HG02973 (cell line): ENCODE data around the gene OR2M2.

ENCODE experiments used
- ATAC-seq: cut with Tn5 transposase; IDR thresholded peaks from one replicate; pipeline ENCODE4 v1.9.1; 2021; ENCODE audit warnings: moderate library complexity; ENCODE audit not compliant: unreplicated experiment

Gene OR2M2, protein sequence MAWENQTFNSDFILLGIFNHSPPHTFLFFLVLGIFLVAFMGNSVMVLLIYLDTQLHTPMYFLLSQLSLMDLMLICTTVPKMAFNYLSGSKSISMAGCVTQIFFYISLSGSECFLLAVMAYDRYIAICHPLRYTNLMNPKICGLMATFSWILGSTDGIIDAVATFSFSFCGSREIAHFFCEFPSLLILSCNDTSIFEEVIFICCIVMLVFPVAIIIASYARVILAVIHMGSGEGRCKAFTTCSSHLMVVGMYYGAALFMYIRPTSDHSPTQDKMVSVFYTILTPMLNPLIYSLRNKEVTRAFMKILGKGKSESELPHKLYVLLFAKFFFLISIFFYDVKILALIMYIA

DNA sequence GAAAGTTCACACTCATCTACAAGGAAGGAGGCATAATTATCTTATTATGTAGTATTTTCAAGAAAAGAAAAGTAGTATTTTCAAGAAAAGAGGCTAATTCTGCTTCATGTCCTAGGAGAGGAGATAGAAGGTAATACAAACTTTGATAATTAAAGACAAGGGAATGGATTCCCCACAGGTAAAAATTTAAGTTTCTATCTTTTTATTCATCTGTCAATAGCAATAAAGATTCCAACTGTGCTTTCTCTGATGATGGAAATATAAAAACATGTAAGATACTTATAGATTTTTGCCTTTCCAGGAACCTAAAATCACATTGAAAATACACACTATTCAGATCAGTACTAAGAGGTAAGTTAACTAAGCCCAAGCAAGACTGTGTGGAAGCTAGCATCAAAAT lies at the start of gene OR2M2:
Gene OR2M2, plus strand, starts transcription at position 301 of the 400 bp plus-strand sequence. CDS start 5,165 bp downstream, outside the sequence.
- no peak for ATAC-seq

DNA sequence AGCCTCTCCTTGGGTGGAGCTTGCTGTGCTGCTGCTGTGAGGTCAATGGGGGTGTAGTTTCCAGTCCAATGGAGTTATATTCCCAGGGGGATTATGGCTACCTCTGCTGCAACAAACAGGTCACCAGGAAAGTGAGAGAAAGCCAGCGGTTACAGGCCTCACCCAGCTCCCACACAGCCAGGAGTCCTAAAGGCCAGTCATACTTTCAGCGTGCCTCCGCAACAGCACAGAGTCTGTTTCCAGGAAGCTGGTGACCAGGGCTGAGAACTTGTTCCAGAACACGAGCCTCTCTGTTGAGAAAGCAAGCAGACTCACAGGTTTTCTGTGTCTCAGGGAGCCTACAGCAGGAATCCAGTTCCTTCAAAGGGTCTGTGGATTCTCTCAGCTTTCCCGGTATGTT lies 47.0 kb upstream of the OR2M2 start:
- no peak for ATAC-seq

DNA sequence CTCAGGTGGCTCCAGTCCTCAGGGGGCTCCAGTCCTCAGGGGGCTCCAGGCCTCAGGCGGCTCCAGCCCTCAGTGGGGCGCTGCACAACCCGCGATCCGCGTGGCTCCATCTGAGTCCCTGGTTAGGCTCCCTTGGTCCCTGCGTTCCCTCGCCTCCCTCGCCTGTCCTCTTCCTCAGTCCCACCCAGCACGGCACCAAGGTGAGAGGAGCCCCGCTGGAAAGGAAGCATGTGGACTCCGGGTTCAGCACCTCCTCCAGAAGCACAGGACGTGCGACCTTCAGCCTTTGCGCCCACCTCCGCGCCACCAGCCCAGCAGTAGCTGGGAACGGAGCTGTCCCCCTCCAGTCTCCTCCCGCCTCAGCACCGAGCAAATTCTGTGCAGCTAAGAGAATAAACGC lies 37.8 kb upstream of the OR2M2 start:
- ATAC-seq = no peak

DNA sequence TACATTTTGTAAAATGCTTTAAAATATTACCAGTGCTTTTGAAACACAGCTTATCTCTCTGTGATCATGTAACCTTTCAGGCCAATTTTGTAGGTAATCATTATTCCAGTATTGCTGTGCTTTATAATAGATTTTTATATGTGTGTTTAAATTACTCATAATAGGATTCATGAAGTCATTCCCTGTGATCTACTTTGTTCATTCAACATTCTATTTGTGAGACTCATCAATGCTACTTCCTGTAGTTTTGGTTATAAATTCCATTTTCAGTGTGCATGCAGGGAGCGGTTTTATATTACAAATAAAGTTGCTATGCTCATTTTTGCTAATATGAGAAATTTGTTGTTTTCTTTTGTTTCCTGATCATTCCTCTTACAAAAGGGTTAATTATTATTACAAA lies 33.8 kb upstream of the OR2M2 start:
- no peak for ATAC-seq

DNA sequence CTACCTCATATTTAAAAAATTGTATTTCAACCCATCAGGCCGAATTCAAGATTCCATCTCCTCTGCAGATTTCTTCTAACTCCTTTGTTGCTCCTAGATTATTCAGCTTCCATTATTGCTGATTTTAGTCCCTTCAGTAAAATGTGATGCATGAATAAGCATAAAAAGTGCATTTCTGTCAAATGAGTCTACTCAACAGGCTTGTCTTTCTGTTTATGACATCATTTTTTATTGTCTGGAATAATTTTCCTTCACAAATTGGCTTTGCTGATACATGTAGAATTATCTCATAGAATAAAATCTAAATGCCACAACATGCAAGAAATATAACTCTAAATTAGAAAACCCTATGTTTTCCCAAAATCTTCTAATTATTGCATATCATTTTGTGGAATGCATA lies 31.3 kb upstream of the OR2M2 start:
- ATAC-seq = no peak

DNA sequence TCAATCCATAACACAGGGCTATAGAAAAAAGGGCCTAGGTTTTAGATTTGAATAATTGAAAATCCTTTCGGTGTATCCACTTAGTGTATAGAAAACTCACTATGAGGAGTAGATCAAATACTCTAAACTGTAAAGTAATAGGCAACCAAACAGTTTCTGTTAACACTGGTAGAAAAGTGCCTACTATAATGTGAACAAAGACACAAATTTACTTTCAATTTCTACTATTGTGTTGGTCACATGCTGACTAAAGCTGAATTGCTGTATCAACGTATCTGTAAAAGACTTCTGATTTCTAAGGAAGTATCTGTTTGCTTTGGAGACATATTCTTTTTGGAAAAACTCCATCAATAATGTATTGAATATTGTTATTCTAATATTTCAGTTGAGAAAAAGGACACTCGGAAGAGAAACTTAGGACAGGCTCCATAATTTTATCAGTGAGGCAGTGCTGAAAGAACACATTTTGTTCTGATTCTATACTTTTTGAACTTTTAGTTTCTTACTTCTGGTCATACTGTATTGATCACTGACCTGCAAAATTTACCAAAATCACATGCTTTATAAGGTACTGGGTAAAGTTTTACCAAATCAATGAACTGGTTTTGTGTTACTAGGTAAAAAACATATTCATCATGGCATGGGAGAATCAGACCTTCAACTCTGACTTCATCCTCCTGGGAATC lies 30.0 kb upstream of the OR2M2 start, which contains the start of gene OR2M5:
Gene OR2M5, plus strand, starts transcription at position 636 of the 686 bp plus-strand sequence. Its CDS starts 0 bp downstream, at position 636.
- ATAC-seq = no peak

DNA sequence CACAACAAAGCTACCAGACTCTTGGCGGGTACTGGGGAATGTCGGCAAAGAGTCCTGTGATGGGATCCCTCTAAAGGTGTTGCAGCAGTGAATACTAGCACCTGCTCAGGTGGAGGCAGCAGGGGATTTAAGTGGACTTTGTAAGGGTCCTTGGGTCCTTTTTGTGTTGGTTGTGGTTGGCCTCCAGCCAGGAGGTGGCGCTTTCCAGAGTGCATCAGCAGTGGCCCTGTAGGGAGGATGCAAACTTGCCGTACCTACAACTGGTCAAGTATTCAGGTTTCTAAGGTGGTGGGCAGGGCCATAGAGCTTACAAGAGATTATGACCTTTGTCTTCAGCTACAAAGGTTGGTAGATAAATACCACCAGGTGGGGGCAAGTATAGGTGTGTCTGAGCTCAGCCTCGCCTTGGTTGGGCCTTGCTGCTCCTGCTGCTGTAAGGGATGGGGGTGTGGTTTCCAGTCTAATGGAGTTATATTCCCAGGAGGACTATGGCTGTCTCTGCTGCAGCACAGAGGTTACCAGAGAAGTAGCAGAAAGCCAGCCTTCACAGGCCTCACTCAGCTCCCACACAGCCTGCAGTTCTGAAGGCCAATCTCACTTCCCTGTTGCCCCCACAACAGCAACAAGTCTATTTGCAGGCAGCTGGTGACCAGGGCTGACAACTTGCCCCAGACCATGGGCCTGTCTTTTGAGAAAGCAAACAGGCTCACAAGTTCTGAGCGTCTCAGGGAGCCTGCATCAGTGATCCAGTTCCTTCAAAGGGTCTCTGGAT lies 22.4 kb upstream of the OR2M2 start:
- no peak for ATAC-seq

DNA sequence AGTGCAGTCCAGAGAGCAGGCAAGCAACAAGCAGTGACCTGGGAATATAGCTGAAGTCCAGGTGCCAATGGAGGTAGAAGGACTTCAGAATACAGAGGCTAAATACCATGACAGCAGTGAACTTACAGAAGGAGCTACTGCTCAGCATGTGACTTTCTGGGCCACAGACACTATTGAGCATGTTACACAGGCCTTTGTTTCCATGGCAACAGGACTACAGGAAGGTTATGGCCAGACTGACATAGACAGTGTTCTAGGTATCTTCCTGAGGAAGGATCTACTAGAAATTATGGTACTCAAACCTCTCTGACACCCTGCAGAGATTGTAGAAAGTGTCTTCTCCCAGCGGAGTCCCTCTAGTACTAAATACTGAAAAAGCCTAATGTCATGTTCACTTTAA lies 18.7 kb upstream of the OR2M2 start:
- ATAC-seq = no peak

DNA sequence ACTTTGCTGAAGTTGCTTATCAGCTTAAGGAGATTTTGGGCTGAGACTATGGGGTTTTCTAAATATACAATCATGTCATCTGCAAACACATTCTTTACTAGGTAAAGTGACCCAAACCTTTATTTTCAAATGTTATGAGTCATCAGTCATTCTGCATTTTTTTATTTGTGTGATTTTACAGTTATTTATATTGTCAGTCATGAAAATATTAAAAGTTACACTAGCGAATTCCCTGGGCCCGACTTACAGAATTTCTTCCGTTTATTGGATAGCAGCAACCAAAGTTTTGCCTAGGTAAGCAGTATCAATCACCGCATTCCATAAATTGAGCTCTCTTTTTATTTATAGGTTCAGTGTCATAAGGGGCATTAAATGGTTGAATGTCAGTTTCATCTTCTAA lies 15.9 kb upstream of the OR2M2 start:
- no peak for ATAC-seq

DNA sequence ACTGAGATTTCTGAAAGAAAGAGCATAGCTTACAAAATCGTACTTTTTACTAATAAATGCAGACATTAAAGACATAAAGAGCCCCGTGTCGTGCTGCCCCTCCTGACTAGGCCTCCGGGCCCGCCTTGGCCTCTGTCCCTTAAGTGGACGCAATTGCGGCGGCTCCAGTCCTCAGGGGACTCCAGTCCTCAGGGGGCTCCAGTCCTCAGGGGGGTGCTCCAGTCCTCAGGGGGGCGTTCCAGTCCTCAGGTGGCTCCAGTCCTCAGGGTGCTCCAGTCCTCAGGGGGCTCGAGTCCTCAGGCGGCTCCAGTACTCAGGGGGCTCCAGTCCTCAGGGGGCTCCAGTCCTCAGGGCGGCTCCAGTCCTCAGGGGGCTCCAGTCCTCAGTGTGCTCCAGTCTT lies 10.6 kb upstream of the OR2M2 start:
- no peak for ATAC-seq

DNA sequence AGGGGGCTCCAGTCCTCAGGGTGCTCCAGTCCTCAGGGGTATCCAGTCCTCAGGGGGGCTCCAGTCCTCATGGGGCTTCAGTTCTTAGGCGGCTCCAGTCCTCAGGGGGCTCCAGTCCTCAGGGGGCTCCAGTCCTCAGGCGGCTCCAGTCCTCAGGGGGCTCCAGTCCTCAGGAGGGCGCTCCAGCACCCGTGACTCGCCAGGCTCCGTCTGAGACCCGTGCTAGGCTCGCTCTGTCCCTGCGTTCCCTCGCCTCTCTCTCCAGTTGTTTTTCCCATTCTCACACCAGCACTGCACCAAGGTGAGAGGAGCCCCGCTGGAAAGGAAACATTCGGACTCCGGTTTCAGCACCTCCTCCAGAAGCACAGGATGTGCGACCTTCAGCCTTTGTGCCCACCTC lies 9.4 kb upstream of the OR2M2 start:
- no peak for ATAC-seq

DNA sequence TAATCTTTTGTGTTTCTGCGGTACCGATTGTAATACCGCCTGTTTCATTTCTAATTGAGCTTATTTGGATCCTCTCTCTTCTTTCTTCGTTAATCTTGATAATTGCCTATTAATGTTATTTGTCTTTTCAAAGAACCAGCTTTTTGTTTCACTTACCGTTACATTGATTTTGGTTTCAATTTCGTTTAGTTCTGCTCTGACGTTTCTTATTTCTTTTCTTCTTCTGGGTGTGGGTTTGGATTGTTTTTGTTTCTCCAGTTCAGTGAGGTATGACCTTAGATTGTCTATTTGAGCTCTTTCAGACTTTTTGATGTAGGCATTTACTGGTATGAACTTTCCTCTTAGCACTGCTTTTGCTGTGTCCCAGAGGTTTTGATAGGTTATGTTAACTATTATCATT lies 9.4 kb downstream of the OR2M2 start:
- ATAC-seq = no peak

DNA sequence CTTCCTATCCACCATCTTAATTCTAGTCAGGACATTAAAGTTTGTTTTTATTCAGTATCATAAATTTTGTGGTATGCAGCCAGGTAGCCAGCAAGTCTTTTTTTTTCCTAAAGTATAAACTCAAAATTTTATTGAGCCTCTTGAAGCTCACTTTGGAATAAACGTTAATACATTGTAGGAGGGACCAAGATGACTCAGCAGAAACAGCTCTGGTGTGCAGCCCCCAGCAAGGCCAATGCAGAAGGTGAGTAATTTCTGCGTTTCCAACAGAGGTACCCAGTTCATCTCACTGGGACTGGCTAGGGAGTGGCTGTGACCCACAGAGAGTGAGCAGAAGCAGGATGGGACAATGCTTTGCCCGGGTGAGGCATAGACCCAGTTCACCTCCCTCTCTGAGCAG lies 12.7 kb downstream of the OR2M2 start:
- ATAC-seq = no peak

DNA sequence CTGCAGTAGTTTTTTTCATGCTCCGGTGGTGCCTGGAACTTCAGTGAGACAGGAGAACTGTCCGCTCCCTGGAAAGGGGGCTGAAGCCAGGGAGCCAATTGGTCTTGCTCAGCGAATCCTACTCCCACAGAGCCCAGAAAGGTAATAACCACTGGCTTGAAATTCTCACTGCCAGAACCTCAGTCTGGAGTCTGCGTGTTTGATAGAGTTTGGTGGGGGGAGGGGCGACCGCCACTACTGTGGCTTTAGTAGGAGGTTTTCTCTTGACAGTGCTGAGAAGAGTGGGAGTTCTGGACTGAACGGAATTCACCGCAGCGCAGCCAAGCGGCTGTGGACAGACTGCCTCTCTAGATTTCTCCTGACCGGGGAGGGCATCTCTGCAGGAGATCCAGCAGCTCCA lies 14.4 kb downstream of the OR2M2 start:
- no peak for ATAC-seq

DNA sequence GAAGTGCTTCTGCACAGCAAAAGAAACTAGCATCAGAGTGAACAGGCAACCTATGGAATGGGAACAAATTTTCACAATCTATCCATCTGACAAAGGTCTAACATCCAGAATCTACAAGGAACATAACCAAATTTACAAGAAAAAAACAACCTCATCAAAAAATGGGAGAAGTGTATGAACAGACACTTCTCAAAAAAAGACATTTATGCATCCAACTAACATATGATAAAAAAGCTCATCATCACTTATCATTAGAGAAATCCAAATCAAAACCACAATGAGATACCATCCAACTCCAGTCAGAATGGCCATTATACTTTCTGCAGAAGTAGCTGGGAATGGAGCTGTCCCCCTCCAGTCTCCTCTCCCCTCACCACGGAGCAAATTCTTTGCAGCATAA lies 19.5 kb downstream of the OR2M2 start:
- ATAC-seq = no peak

DNA sequence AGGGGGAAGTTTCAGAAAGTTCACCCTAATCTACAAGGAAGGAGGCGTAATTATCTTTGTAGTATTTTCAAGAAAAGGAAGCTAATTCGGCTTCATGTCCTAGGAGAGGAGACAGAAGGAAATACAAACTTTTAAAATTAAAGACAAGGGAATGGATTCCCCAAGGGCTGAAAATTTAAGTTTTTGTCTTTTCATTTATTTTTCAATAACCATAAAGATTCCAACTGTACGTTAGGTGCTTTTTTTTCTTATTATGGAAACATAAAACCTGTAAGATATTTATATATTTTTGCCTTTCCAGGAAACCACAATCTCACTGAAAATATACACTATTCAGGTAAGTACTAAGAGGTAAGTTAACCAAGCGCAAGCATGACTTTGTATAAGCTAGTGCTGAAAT lies 22.3 kb downstream of the OR2M2 start, which contains the start of gene OR2M3:
Gene OR2M3, plus strand, starts transcription at position 301 of the 400 bp plus-strand sequence. CDS start 5,803 bp downstream, outside the sequence.
- ATAC-seq = no peak

DNA sequence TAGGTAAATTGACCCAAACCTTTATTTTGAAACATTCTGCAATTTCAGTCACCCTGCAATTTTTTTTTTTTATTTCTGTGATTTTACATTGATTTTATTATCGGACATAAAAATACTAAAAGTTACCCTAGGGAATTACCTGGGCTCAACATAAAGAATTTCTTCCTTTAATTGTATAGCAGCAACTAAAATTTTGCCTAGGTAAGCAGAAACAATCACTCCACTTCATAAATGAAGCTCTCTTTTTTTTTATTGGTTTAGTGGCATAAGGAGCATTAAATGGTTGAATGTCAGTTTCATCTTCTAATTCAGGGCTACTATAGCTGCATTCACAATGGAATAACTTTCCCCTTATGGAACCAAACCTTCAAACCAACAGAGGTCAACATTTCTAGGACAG lies 41.3 kb downstream of the OR2M2 start:
- ATAC-seq = no peak

DNA sequence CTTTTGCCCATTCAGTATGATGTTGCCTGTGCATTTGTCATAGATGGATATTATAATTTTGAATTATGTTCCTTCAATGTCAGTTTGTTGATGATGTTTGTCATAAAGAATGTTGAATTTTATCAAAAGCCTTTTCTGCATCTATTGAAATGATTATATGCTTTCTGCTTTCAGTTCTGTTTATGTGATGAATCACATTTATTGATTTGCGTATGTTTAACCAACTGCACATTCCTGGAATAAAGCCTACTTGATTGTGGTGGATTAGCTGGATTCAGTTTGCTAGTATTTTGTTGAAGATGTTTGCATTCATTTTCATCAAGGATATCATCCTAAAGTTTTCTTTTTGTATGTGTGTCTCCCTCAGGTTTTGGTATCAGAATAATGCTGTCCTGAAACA lies 50.9 kb downstream of the OR2M2 start:
- ATAC-seq = no peak

DNA sequence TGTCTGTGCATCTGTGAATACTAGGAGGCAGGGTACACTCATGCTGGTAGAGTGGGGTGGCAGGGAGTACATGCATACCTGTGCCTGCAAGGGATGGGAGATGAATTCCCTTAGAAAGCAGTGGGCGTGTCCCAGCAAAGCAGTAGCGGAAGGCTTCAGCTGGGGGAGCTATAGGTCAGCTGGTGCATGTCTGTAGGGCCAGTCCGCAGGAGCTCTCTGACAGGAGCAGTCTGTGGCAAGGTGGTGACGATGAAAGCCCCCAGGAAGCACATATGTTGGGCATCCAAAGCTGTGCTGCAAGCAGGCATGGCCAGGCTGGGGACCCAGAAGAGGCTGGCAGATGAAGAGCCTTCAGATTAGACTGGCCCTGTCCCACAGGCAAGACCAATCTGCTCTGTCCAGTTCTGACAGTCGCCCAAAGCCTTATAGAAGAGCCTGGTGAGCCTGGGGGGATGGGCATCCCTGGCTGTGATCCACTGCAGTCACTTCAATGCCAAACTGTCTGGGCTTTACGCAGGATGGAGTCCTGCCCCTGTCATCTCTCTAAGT lies 54.8 kb downstream of the OR2M2 start:
- no peak for ATAC-seq
